ENCODE data around the gene ATXN7.
A peak's percentile ranks its signal among the peaks of the same experiment; 100 is the strongest.

Gene ATXN7

GRCh38 chr3:63990204-63990603 lies 126.5 kb downstream of the ATXN7 start:
- DNase-seq (ENCODE audit: low spot score): no peak

- no peak for DNase-seq (ENCODE audit: low spot score)
Observed at GRCh38 chr3:63990733-63991132, 127.1 kb downstream of the ATXN7 start.

GRCh38 chr3:63991666-63992065 lies 128.0 kb downstream of the ATXN7 start:
- DNase-seq (ENCODE audit: low spot score): no peak

DNA sequence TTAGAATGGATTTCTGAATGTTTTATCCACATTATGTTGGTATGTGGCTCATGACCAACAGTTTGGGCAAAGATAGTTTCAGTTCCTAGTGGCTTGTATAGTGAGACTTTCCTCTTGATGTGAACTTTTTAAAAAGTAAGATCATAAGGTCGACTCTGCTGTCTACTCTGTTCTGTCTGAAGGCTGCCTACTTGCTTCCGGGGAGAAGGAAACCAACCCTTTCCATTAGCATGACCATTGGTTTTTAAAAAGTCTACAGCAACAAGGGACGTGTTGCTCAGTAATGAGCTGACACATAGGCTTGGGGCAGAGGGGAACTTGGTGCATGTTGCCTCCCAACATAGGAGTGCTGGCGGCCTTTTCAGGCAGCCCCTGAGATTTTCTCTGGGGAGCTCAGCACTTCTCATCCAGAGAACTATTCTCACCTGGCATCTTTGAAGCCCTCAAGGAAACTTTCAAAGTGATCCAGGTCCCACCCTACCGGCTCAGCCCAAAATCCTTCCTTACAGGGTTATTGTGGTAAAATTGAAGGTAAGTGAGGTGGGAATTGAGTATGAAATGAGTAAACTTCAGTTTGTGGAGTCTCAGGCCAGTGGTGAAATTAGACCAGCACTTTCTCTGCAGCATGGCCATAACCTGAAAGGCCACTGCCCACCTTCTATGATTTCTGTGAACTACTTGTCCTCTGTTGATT lies 129.0 kb downstream of the ATXN7 start:
- DNase-seq (ENCODE audit: low spot score): no peak

DNA sequence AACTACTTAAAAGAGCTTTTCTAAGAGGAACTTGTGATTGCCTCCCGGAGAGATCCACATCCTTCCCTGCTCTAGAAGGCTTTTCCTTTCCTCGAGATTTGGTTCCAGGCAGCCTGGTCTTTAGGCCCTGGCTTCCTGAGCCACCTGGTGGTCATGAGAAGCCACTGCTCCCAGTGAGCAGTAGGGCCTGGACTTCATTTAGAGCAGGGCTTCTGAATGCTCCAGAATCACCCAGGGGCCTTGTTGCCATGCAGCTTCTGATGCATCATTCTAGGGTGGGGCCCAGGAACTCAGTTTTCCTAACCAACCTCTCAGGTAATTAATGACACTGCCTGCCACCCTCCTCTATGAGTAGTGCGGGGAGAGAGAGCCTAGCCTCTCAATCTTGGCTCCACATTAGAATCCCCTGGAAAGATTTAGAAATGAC lies 130.0 kb downstream of the ATXN7 start:
- peak; percentile 89 for DNase-seq (ENCODE audit: low spot score)

DNA sequence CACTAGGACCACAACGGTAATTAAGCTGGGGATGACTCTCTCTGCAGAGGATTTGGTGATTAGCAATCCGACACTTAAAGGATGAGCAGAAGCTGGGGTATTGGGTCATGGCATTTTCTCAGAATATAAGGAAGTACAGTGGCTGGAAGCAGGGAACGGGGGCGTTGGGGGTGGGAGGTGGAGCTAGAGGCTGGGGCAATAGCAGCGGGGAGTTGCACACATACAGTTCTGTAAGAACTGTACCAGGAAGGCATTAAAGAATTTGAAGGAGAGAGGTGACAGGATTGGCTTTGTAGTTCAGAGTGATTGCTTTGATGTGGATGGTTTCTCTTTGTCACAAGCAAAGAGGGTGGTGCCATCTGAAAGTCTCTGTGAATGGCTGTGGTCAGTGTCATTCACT lies 131.4 kb downstream of the ATXN7 start:
- DNase-seq (ENCODE audit: low spot score): no peak

DNA sequence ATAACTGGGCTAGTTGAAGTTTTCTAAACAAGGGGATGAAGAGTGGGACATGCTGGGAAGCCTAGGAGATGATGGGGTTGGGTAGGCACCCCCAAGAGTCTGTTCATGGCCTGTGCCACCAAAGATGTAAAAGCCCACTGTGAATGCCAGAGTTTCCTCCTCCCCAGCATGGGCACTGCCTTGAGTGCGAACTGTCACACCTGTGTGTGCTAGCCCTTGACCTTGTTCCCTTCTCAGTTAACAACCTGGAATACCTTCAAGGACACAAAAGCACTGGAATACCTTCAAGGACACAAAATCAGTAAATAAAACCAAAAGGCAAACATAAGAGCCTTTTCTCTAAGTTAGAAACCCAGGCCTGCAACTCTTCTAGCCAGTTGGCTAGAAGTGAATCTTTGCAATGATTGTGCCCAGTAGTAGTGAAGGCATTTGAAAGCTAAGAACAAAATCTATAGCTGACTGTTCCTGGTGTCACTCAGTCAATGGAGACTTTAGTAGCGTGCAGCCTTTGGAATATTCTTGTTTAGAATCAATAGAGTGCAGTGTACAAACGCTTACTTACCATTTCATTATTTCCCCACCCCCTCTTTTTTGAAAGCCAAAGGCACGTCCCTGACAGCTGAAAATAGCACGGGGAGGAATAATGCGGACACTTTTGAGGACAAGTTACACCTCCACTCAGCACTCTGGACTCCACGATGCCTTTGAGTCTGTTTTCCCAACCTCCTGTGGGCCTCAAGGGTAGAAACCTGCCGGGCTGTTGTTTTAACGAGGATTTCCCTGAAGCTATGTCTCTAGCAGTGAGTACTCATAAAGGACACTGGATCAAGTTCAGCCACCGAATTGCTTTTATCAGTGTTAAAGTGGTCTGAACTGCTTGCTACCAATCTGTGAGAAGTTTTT lies 135.4 kb downstream of the ATXN7 start:
- DNase-seq (ENCODE audit: low spot score): no peak

GRCh38 chr3:64000453-64001055 lies 136.9 kb downstream of the ATXN7 start:
- no peak for DNase-seq (ENCODE audit: low spot score)

- no peak for DNase-seq (ENCODE audit: low spot score)
Observed at GRCh38 chr3:64002233-64002632, 138.6 kb downstream of the ATXN7 start.

DNA sequence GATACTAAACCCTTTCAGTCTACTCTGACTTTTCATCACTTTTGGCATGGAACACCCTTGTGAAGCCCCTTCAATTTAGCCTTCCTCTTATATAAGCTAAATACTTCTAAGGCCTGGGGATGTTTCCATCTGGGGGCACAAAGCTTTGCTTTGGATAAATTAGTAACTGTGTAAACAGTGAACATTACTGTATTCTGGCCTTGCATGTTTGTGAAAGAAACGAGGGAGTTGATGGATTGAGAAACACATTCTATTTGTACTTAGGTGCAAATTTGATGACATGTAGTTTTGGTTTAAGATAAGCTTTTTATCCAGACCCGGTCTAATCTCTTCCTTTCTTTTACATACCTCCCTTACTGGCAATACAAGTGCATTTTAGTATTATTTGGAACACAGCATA lies 139.9 kb downstream of the ATXN7 start:
- DNase-seq (ENCODE audit: low spot score): no peak

- DNase-seq (ENCODE audit: low spot score): no peak
Observed at GRCh38 chr3:64008017-64008416, 144.3 kb downstream of the ATXN7 start.

GRCh38 chr3:64008487-64009351 lies 145.1 kb downstream of the ATXN7 start:
- no peak for DNase-seq (ENCODE audit: low spot score)

DNA sequence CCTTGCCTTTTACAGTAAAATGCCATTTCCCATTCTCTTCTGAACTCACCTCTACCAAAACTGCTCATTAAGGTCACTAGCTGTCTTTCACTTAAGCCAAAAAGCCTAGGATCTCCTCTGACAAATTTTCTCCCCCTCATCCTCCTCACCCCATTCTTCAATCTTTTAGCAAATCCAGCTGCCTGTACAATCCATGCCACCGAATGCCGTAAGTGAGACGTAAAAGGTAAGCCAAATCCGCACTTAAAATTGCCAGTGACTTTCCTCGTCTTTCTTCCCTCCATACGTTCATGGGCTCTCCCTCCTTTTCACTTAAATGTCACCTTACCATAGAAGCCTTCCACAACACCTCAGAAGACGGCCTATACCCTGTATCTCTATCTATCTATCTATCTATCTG lies 145.9 kb downstream of the ATXN7 start:
- DNase-seq (ENCODE audit: low spot score): no peak

DNA sequence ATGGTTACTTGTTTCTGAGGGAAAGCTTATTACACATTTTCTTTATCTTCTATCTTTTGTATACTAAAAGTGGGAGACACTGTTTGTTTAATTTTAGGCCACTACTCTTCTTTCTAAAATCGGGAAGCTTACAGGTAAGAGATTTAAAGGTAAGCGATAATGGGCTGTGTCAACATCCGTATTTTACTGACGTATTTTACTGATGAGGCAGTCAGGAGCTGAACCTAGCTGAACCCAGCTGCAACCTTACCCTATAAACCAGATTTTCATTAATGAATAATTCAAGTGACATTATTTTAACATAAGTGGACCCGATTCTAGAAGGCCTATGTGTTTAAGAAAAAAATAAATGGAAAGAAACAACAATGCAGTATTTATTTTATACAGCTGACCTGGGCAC lies 146.5 kb downstream of the ATXN7 start:
- no peak for DNase-seq (ENCODE audit: low spot score)

DNA sequence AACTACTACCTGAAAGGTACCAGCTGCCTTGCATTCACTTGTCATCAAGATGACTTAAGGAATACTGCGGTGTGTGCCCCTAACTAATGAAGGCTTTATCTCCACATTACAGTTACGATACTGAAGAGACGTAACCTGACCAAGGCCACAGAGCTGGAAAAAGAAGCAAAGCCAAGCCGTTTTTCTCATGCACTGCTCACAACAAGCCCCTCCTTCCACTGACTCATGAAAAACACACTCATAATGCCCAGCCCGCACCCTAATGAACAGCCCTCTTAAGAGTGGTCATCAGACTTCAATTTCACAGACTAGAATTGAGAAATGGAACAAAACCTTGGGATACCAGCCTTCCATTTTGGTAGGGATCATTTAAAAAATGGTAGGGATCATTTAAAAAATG lies 148.0 kb downstream of the ATXN7 start:
- DNase-seq (ENCODE audit: low spot score): peak; percentile 81

DNA sequence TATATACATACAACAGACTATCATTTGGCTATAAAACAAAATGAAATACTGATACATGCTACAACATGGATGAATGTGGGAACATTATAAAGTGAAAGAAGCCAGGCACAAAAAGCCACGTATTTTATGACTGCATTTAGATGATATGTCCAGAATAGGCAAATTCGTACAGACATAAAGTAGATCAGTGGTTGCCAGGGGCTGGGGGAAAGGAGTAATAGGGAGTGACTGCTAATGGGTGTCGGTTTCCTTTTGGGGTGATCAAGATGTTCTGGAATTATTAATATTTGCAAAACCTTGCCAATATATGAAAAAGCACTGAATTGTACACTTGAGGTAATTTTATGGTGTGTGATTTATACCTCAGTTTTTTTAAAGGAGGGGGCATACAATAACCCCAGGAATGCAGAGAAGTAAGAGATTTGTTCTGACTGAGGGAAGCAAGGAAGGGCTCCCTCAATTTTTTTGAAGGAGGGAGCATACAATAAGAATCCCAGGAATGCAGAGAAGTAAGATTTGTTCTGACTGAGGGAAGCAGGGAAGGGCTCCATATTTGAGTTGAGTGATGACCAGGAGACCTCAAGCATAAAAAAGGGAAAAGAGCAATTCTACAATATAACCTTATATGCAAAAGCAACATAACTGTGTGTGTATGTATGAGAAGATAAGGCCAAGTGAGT lies 153.4 kb downstream of the ATXN7 start:
- no peak for DNase-seq (ENCODE audit: low spot score)

DNA sequence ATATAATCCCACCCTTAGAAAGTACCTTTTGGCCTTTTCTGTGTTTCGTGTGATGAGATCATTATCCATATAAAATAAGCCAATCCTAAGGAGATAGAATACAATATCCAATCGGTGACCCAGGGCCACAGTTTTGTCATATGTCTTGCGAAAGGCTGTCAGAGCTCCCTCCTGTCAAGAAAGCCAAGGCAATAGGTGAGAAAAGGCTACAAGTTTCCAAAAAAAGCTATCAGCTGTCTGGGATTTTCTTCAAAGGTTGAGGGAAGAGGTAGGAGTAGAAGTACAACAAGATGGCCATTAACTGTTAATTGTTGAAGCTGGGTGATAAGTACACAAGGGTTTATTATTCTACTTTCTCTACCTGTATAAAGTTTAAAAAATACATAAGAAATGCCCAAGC lies 155.6 kb downstream of the ATXN7 start:
- DNase-seq (ENCODE audit: low spot score): no peak

DNA sequence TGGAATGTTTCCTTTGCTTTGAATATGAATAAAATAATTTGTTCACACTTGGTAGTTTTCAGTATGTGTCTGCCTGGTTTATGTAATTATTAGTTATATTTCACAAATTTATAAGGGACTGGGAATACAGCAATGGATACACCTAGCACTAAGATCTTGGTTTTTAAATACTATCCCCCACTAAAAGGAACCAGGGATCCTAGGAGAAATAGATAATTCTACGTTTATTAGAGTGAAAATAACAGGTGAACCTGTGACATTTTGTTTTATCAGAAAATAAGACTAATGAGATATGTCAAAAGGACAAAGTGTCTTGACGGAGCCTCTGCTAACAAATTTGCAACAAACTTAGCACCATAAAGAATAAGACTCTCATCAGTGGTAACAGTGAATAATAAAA lies 156.2 kb downstream of the ATXN7 start:
- no peak for DNase-seq (ENCODE audit: low spot score)

GRCh38 chr3:64021922-64022321 lies 158.3 kb downstream of the ATXN7 start:
- DNase-seq (ENCODE audit: low spot score): no peak

DNA sequence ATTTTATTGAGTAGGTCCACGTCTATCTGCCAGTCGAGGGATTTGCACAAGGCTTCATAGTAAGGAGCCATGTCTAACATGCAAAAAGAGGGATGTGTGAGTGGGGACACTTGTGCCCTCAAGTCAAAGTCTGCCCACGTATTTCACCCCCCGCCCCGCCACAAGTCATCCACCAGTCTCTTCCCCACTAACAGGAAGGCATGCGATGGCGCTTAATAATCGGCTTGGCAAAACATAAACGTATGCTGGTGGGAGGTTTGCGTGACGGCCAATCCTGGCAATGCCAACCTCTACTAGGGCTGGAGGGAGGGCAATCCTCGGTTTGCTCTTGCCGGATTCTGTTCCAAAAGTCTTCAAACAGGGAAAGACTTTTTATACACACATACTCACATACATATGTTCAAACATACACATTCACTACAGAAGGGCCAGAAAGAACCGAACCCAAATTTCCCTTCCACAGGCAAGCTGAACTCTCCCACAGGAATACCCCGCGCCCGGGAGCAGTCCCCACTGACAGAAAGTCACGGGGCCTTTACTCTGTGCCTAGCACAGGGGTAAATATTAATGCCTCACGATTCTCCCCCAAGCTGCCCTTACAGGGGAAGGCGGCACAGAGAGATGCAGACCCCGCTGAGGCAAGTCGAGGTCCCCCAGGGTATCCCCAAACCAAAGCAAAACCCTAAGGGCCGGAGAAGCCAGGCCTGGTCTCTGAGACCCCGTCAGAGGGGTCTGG lies 159.0 kb downstream of the ATXN7 start:
- DNase-seq (ENCODE audit: low spot score): peak; percentile 19
